H1 (cell line): ENCODE data around the gene GRIN2C. TPM values are rescaled to one million over a fixed set of nuclear protein-coding genes. Genes with fewer than 3 reads are reported as not detected.

ENCODE experiments used
- CTCF ChIA-PET: fragments of 300-600 bp; sonication (Branson Sonifier 250); formaldehyde crosslinking; loops from one replicate; lab custom pipeline; 2021; ENCODE audit not compliant: partially characterized antibody; lab: Charles Lee
- POLR2A ChIA-PET: fragments of 300-600 bp; sonication (Branson Sonifier 250); formaldehyde crosslinking; loops from one replicate; lab custom pipeline; 2021; ENCODE audit warnings: inconsistent platforms; ENCODE audit not compliant: partially characterized antibody; lab: Charles Lee
- DNase-seq, 2 experiments: peaks; one replicate each; pipeline versions ENCODE4 v3.0.0 to v3.0.0-alpha.2; 2010 to 2022; ENCODE audit warnings: low spot score in 2 of 2, low read depth in 1 of 2, mixed read lengths in 1 of 2
- FAIRE-seq: peaks from 2 replicates; lab custom pipeline; 2011; peaks lifted over from hg19 to GRCh38; lab: Jason Lieb, UNC
- H2AFZ ChIP-seq: 2 replicates; pipeline ENCODE4 v1.8.1; 2012; ENCODE audit warnings: low read length, inconsistent platforms
- H2AK5ac ChIP-seq: 2 replicates; pipeline ENCODE4 v1.6.1; 2013; ENCODE audit warnings: low read depth, low read length
- H2BK120ac ChIP-seq: replicated peaks from 2 replicates; pipeline ENCODE3; 2013; ENCODE audit warnings: low read depth, low read length, inconsistent platforms
- H2BK12ac ChIP-seq: 2 replicates; pipeline ENCODE4 v1.6.1; 2013; ENCODE audit warnings: low read depth, low read length
- H2BK15ac ChIP-seq: 2 replicates; pipeline ENCODE4 v1.6.1; 2013; ENCODE audit warnings: low read length
- H2BK20ac ChIP-seq: 2 replicates; pipeline ENCODE4 v1.6.1; 2013; ENCODE audit warnings: low read length
- H2BK5ac ChIP-seq: 2 replicates; pipeline ENCODE4 v1.6.1; 2013; ENCODE audit warnings: low read depth, low read length
- H3K14ac ChIP-seq: 2 replicates; pipeline ENCODE4 v1.6.1; 2013; ENCODE audit warnings: inconsistent platforms; ENCODE audit not compliant: insufficient read length
- H3K18ac ChIP-seq: 2 replicates; pipeline ENCODE4 v1.6.1; 2013; ENCODE audit warnings: low read length; ENCODE audit errors: extremely low read depth
- H3K23ac ChIP-seq: 2 replicates; pipeline ENCODE4 v1.6.1; 2013; ENCODE audit warnings: inconsistent platforms; ENCODE audit not compliant: insufficient read length
- H3K23me2 ChIP-seq: 2 replicates; pipeline ENCODE4 v1.6.1; 2013; ENCODE audit warnings: low read depth, low read length
- H3K27ac ChIP-seq: 2 replicates; pipeline ENCODE4 v1.6.1; 2011; ENCODE audit warnings: low read depth, low read length, inconsistent platforms
- H3K27me3 ChIP-seq, 4 experiments: replicated peaks in 1 of 4; 1 replicate in 1 of 4; 2 replicates in 3 of 4; pipeline versions ENCODE4 v1.6.1 to v1.8.1; 2011 to 2013; ENCODE audit warnings: low read length in 3 of 4, mild to moderate bottlenecking in 3 of 4, inconsistent platforms in 2 of 4, mixed read lengths in 2 of 4, moderate library complexity in 1 of 4; ENCODE audit not compliant: control insufficient read depth in 3 of 4, insufficient read depth in 3 of 4; ENCODE audit errors: extremely low read depth in 1 of 4
- H3K36me3 ChIP-seq, 4 experiments: 2 replicates each; pipeline versions ENCODE4 v1.6.1 to v1.8.1; 2011 to 2013; ENCODE audit warnings: mild to moderate bottlenecking in 4 of 4, low read length in 3 of 4, moderate library complexity in 2 of 4, control low read depth in 1 of 4, inconsistent platforms in 1 of 4; ENCODE audit not compliant: insufficient read depth in 4 of 4, control insufficient read depth in 2 of 4
- H3K4ac ChIP-seq: replicated peaks from 2 replicates; pipeline ENCODE3; 2013; ENCODE audit warnings: low read length, low read depth, mixed read lengths, inconsistent platforms; ENCODE audit not compliant: insufficient read length
- H3K4me1 ChIP-seq, 4 experiments: replicated peaks in 1 of 4; 1 replicate in 1 of 4; 2 replicates in 3 of 4; pipeline versions ENCODE4 v1.6.1 to v1.8.1; 2011 to 2013; ENCODE audit warnings: low read length in 3 of 4, inconsistent platforms in 2 of 4, mixed read lengths in 1 of 4; ENCODE audit not compliant: insufficient read depth in 4 of 4, control insufficient read depth in 3 of 4
- H3K4me2 ChIP-seq, 2 experiments: 2 replicates each; pipeline versions ENCODE4 v1.6.1 to v1.8.1; 2011 to 2013; ENCODE audit warnings: low read depth in 2 of 2, low read length in 2 of 2, control low read depth in 1 of 2, inconsistent platforms in 1 of 2, mild to moderate bottlenecking in 1 of 2; ENCODE audit not compliant: insufficient read depth in 1 of 2
- H3K4me3 ChIP-seq, 4 experiments: fragments of 200-600, 300-600 bp in 1 of 4; sonication (generic), shearing (Covaris generic), sonication (Bioruptor Twin) in 1 of 4; 2 replicates each; pipeline versions ENCODE4 v1.5.1 to v1.8.1; 2011 to 2016; ENCODE audit warnings: low read length in 4 of 4, low read depth in 3 of 4, control low read depth in 2 of 4, inconsistent platforms in 2 of 4, mild to moderate bottlenecking in 2 of 4, mixed read lengths in 1 of 4, moderate library complexity in 1 of 4; ENCODE audit not compliant: insufficient read depth in 2 of 4; ENCODE audit errors: extremely low read depth in 1 of 4
- H3K56ac ChIP-seq: replicated peaks from 2 replicates; pipeline ENCODE3; 2013; ENCODE audit warnings: low read depth, mild to moderate bottlenecking, mixed read lengths, low read length, inconsistent platforms; ENCODE audit not compliant: insufficient read length
- H3K79me1 ChIP-seq: 2 replicates; pipeline ENCODE4 v1.6.1; 2013; ENCODE audit warnings: low read depth, low read length, control low read depth
- H3K79me2 ChIP-seq, 2 experiments: 2 replicates each; pipeline versions ENCODE4 v1.6.1 to v1.8.1; 2012 to 2013; ENCODE audit warnings: low read length in 2 of 2, mild to moderate bottlenecking in 2 of 2, inconsistent platforms in 1 of 2; ENCODE audit not compliant: insufficient read depth in 2 of 2, control insufficient read depth in 1 of 2
- H3K9ac ChIP-seq, 4 experiments: replicated peaks in 1 of 4; 1 replicate in 1 of 4; 2 replicates in 3 of 4; pipeline versions ENCODE4 v1.6.1 to v1.8.1; 2011 to 2013; ENCODE audit warnings: low read depth in 3 of 4, low read length in 3 of 4, control low read depth in 2 of 4, mild to moderate bottlenecking in 2 of 4, moderate library complexity in 2 of 4, inconsistent platforms in 1 of 4; ENCODE audit errors: extremely low read depth in 1 of 4
- H3K9me3 ChIP-seq, 2 experiments: 2 replicates each; pipeline versions ENCODE4 v1.6.1 to v1.8.1; 2012 to 2013; ENCODE audit warnings: mild to moderate bottlenecking in 2 of 2, moderate library complexity in 2 of 2, control low read depth in 1 of 2, inconsistent platforms in 1 of 2, low read depth in 1 of 2, low read length in 1 of 2, mixed read lengths in 1 of 2; ENCODE audit not compliant: insufficient read depth in 2 of 2
- H4K20me1 ChIP-seq, 2 experiments: replicated peaks in 1 of 2; 2 replicates each; pipeline versions ENCODE3 to v1.8.1; 2011 to 2013; ENCODE audit warnings: inconsistent platforms in 2 of 2, low read length in 2 of 2, mild to moderate bottlenecking in 1 of 2; ENCODE audit not compliant: insufficient read depth in 2 of 2, control insufficient read depth in 1 of 2
- H4K5ac ChIP-seq: 2 replicates; pipeline ENCODE4 v1.6.1; 2013; ENCODE audit warnings: low read length, low read depth, mixed read lengths, inconsistent platforms; ENCODE audit not compliant: insufficient read length
- H4K8ac ChIP-seq: 2 replicates; pipeline ENCODE4 v1.8.0; 2013; ENCODE audit warnings: mild to moderate bottlenecking, moderate library complexity, low read length, inconsistent platforms; ENCODE audit not compliant: insufficient read depth; ENCODE audit errors: extremely low read depth
- H4K91ac ChIP-seq: replicated peaks from 2 replicates; pipeline ENCODE3; 2013; ENCODE audit warnings: low read length, mixed read lengths, inconsistent platforms; ENCODE audit not compliant: insufficient read length
- CBX8 ChIP-seq: fragments of 300-800, 300-1000 bp; sonication (generic); IDR thresholded peaks from 2 replicates; pipeline ENCODE4 v1.7.1; 2016; ENCODE audit warnings: low read depth, low read length, borderline replicate concordance
- CTCF ChIP-seq, 3 experiments: IDR thresholded peaks; 1 replicate in 2 of 3; 2 replicates in 1 of 3; pipeline versions ENCODE4 v1.5.1 to v1.6.1; 2011; ENCODE audit warnings: low read length in 3 of 3, mild to moderate bottlenecking in 3 of 3, inconsistent platforms in 2 of 3, low read depth in 1 of 3, moderate library complexity in 1 of 3; ENCODE audit not compliant: insufficient read depth in 1 of 3; ENCODE audit errors: control extremely low read depth in 1 of 3
- EGR1 ChIP-seq: IDR thresholded peaks from 2 replicates; pipeline ENCODE4 v1.6.1; 2011; ENCODE audit warnings: low read depth, low read length, borderline replicate concordance
- WGBS, 2 experiments: shearing (Covaris generic) in 1 of 2; methylation state at CpG; one replicate each; pipeline versions ENCODE4 v1.1.6 to v1.1.7; 2013 to 2015; ENCODE audit warnings: low lambda C conversion rate in 2 of 2, mixed read lengths in 2 of 2, inconsistent platforms in 1 of 2, low coverage in 1 of 2, missing lambda C conversion rate in 1 of 2; ENCODE audit not compliant: insufficient replicate concordance in 2 of 2, insufficient coverage in 1 of 2, insufficient read length in 1 of 2; ENCODE audit errors: extremely low coverage in 1 of 2, missing lambda C conversion rate in 1 of 2; 5-methylcytosine and 5-hydroxymethylcytosine counted together
- polyA plus RNA-seq, 7 experiments: library from polyadenylated mRNA; depleted of rRNA in 3 of 7; stranded (reverse) in 5 of 7; unstranded in 2 of 7; fragments of >200 nt in 5 of 7; fragments of 200-250 nt in 2 of 7; gene quantifications; 1 replicate in 5 of 7; 2 replicates in 1 of 7; 4 replicates in 1 of 7; pipeline versions ENCODE4 v1.2.1 to v1.2.3, GENCODE V29; 2011 to 2013; ENCODE audit warnings: missing spikeins in 2 of 7, mixed read lengths in 2 of 7
- total RNA-seq: library from RNA; stranded (reverse); fragmentation: NEBNext Ultra II Directional; extraction: Animal tissue kit (Norgen Biotek cat#: 25700); gene quantifications from 2 replicates; pipeline ENCODE4 v1.2.1, GENCODE V29; 2021

Gene GRIN2C
- total and polyA plus RNA-seq, 2 of the 8 experiments (the other 6 are each of a cell fraction or from before 2014, with no cell fraction given) = 0.06 to 0.07 TPM

- Histone ChIP-seq H2BK120ac (no peak overlapping the region), H3K4me1 (peaks cover 0 to 10% (median 4%) of the 10 kb centered on the region in 4 experiments; a peak in 4 of 7 replicates), H2BK12ac (peak overlapping the region; percentile 39; the same call in 1 of the 2 replicates), H4K20me1 (peaks cover 0 to 2% of the 10 kb centered on the region in 2 experiments), H2BK20ac (no peak overlapping the region), H3K4me2 (peak overlapping the region; percentile 72 to 99; a peak in 3 of 4 replicates), H3K23ac (no peak overlapping the region), H3K4ac (no peak overlapping the region), H3K14ac (no peak overlapping the region), H3K9me3 (no peaks in the 10 kb centered on the region), H2BK5ac (no peak overlapping the region), H3K4me3 (0 out of 8 replicates have a peak overlapping the region, but pooled peaks of 1 of the 4 experiments have one; percentile 75), H3K56ac (no peak overlapping the region), H4K8ac (no peak overlapping the region), H4K5ac (no peak overlapping the region), H2AK5ac (no peak overlapping the region), H3K23me2 (peaks cover 13% of the 10 kb centered on the region), H3K27me3 (peaks cover 16 to 43% (median 37%) of the 10 kb centered on the region in 4 experiments; a peak in 6 of 7 replicates), H2AFZ (no peak overlapping the region), H4K91ac (no peak overlapping the region), H3K9ac (no peak overlapping the region), H3K36me3 (no peaks in the 10 kb centered on the region), H3K18ac (no peak overlapping the region), H3K79me1 (no peaks in the 10 kb centered on the region), H3K27ac (no peak overlapping the region), H3K79me2 (no peaks in the 10 kb centered on the region), H2BK15ac (0 out of 2 replicates have a peak overlapping the region, but pooled peaks have one; percentile 29)
- FAIRE-seq (no peak), DNase-seq (no peak)
- 76% methylated on average over 19 of the region's 20 CpGs; no CpG with 5 or more reads in 1 of the 2 experiments for WGBS, 2 experiments
- ChIA-PET CTCF (interaction anchor here (0.7 to 3.4 kb wide), 6 partner anchors 11 to 147 kb away, joined by 3 to 12 read pairs (median 4); no protein-coding TSS in a partner anchor), POLR2A (interaction anchor here (1.1 to 1.8 kb wide), 5 partner anchors 14 to 120 kb away, joined by 3 to 5 read pairs (median 4); partner anchors contain the start of gene MRPL58)
- TF ChIP-seq CBX8 = no peak
- no peak for TF ChIP-seq EGR1
- TF ChIP-seq CTCF (IDR thresholded peaks at IDR 0.05; ENCODE audit: control extremely low read depth in 1 of 3, insufficient read depth in 1 of 3, low read depth in 1 of 3, low read length in 3 of 3) = peak in 2 of 3 experiments; percentile 6 to 30; a peak in 2 of 4 replicates
Measured at GRCh38 chr17:74892013-74892841, 32.5 kb upstream of the GRIN2C start.
